ENCODE data around the gene GPC2.

DNA sequence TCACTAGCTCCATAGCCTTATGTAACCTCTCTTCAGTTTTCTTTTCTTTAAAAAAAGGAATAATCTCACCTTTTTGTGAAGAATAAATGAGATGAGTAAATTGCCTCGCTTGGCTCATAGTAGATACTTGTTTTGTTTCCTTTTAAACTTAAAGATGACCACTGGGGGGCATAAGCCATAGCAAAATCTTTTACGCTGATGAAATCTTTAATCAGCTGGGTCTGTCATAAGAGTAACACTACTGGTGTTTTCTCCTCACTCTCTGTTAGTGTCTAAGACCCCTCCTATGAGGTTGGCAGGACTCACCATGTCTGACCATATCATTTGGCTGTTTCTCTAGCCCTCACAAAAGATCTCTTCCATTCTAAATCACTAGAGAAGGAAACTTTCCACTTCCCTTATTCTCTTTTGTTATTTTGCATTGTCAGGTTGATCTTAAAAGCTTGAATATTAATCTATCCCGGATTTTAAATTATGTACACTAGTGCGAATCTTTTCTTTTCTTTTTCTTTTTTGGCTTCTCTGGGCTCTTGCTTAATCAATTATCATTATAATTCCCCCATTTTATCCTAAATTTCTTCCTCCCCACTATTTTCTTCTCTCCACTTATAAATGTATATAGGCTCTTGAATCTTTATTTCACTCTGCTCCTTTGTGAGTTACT is 13.0 kb upstream of the GPC2 start:
- no peak for TF ChIP-seq EZH2 (IDR thresholded peaks at IDR 0.05; ENCODE audit: borderline replicate concordance, low read depth, low read length, severe bottlenecking)
- TF ChIP-seq, protein P1, sequence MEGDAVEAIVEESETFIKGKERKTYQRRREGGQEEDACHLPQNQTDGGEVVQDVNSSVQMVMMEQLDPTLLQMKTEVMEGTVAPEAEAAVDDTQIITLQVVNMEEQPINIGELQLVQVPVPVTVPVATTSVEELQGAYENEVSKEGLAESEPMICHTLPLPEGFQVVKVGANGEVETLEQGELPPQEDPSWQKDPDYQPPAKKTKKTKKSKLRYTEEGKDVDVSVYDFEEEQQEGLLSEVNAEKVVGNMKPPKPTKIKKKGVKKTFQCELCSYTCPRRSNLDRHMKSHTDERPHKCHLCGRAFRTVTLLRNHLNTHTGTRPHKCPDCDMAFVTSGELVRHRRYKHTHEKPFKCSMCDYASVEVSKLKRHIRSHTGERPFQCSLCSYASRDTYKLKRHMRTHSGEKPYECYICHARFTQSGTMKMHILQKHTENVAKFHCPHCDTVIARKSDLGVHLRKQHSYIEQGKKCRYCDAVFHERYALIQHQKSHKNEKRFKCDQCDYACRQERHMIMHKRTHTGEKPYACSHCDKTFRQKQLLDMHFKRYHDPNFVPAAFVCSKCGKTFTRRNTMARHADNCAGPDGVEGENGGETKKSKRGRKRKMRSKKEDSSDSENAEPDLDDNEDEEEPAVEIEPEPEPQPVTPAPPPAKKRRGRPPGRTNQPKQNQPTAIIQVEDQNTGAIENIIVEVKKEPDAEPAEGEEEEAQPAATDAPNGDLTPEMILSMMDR (IDR thresholded peaks at IDR 0.05; ENCODE audit: borderline replicate concordance, extremely low read depth, low read length, poor library complexity, severe bottlenecking) = peak; percentile 41

All from DND-41 (cell line).